HG03432 (cell line): ENCODE measurements around the gene PXK.
"Not testable (repeated sequence)": the region's sequence is repeated elsewhere in the genome, so short reads cannot be mapped to it uniquely, and the experiment has no call there.

Source experiments
- ATAC-seq: cut with Tn5 transposase; IDR thresholded peaks from one replicate; pipeline ENCODE4 v1.9.1; 2021; ENCODE audit warnings: mild to moderate bottlenecking, moderate library complexity; ENCODE audit not compliant: unreplicated experiment

The PXK gene

GRCh38 chr3:58323529-58324390 is 8.9 kb upstream of the PXK start:
- ATAC-seq, result no peak

- ATAC-seq, result no peak
These were observed 8.0 kb upstream of the PXK start for GRCh38 chr3:58324391-58325390.

DNA sequence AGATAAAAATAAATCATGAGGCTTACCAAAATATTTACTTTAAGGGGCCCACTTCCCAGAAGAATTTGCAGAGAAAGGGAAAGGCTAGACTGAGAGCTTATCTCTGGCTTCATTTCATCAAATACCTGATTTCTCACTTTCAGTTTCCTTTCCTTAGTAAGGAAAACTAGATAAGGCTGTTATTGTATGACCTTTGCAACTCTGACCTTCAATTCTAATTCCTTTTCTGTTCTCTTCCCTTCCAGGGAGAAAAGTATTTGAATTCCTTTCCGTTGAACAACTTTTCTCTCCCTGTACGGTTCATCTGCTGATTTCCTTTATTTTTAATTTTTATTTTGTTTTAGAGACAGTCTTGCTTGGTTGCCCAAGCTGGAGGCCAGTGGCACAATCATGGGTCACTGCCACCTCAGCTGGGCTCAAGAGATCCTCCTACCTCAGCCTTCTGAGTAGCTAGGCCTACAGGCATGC is 7.1 kb upstream of the PXK start:
- no peak for ATAC-seq

DNA sequence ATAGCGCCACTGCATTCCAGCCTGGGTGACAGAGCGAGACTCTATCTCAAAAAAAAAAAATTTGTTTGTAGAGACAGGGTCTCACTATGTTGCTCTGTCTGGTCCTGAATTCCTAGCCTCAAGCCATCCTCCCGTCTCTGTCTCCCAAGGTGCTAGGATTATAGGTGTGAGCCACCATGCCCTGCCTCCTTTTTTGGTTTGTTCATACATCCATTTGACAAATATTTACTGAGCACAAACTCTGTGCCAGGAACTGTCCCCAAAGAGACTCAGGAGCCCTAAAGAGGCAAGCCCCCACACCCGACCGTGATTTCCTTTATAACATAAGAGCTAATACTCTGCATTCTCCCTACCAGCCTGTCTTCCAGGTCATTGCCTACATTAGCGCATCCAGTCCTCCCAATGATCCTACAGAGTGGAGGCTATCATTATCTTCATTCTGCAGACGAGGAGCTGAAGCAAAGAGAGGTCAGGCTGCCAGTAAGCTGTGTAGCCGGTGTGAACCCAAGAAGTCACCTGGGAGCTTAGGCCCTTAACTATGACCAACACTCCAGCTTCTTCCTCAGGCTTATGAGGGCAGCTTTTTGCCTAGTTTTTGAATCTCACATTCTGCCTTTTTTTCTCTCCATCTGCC is 6.3 kb upstream of the PXK start:
- no peak for ATAC-seq

GRCh38 chr3:58329150-58329921 is 3.4 kb upstream of the PXK start:
- ATAC-seq, result no peak

- no peak for ATAC-seq
These were observed 2.7 kb upstream of the PXK start for GRCh38 chr3:58329922-58330413.

- ATAC-seq, result no peak
These were observed 1.0 kb upstream of the PXK start for GRCh38 chr3:58331593-58332152.

DNA sequence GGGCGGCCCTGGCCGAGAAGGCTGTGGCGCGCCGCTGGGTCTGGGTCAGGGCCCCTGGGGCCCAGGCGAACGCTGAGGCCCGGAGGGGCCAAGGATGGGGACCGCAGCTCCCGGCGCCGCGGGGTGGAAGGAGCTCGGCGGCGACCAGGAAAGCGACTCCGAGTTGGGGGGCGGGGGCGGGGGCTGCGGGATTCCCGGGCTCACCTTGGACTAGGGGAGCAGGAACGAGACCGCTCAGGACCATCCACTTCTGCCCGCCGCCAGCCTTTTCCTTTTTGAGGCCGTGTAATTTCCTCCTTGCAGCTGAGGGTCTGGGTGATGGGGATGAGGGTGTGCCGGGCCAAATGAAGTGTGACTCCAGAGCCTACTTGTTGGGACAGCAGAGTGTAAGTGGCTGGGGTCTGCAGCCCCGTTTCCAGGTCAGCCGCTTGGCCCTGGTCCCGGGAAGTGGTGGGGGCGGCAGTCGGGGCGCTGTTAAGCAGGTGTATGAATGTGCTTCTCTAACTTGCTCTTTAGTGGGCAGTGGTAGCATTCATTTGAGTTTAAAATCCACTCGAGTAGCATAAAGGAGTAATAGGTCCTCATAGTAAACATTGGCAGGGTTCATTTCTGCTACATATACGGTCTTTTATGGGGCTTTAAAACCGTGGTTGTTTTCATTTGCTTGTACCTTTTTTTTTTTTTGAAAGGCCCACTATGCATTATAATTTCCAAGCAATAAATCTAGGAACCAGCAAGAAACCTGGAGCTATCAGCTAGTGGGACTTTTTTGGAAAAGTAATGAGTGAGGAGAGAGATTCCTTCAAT is 717 bp downstream of the PXK start:
- peak; percentile 41 for ATAC-seq

GRCh38 chr3:58334013-58334321 is 1.3 kb downstream of the PXK start:
- ATAC-seq, result no peak

- no peak for ATAC-seq
These were observed 1.8 kb downstream of the PXK start for GRCh38 chr3:58334506-58334884.

- ATAC-seq, result no peak
These were observed 2.9 kb downstream of the PXK start for GRCh38 chr3:58335652-58335947.

- ATAC-seq, result no peak
These were observed 3.6 kb downstream of the PXK start for GRCh38 chr3:58336135-58336882.

DNA sequence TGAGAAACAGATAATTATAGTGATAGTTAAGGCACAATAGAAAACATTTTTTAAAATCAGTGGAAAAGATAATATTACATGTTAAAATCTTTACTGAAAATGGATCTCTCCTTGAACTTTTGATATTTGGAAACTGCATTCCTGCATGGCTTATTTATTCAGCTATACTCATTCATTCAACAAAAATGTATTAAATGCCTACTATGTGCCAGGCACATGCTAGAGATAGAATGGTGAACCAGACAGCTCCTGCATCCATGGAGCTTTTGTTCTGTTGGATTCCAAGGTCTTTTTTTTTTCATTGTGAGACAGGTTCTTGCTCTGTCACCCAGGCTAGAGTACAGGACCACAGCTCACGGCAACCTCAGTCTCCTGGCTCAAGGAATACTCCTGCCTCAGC is 4.5 kb downstream of the PXK start:
- ATAC-seq, result no peak

GRCh38 chr3:58339146-58339545 is 6.5 kb downstream of the PXK start:
- ATAC-seq, result not testable (repeated sequence)

GRCh38 chr3:58340594-58341244 is 8.0 kb downstream of the PXK start:
- ATAC-seq, result no peak

- no peak for ATAC-seq
These were observed 8.7 kb downstream of the PXK start for GRCh38 chr3:58341376-58341775.

DNA sequence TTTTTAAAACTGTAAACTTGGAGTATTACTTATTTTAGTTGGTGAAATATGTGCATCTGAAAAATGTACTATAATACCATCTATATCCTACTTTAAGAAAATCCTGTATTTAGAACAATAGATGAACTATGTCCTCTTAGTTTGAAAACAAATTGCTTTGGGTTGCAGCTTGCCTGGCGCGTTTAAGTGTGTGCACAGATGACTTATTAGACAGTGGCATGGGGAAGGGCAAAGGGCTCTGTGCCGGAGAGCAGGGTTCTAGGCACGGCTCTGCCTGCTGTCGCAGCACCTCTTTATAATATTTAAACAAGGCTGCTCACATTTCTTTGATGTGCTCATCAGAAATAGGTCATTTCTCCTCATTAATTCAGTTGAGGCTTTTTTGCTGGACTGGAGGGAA is 10.0 kb downstream of the PXK start:
- no peak for ATAC-seq

DNA sequence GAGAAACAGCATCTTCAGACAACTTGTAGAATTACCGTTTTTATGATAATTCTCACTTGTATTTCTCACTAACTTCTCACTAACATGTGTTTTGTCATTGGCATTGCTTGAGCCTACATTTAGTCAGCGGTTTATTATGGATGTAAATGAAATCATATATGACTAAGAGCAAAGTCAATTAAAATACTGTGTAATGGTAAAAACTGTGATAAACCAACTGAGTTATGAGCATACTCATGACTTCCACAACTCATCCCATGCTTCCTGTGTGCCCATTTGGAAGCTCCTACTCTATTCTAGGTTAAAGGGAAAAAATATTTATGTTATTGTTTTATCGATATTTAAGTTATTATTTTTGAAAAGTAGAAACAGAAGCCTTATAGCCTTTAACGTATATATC is 12.8 kb downstream of the PXK start:
- ATAC-seq, result no peak
